IMR-90 (cell line): ENCODE measurements around the gene CTNNAL1. TPM values are rescaled to one million over a fixed set of nuclear protein-coding genes. Genes with fewer than 3 reads are reported as not detected.

Source experiments
- ATAC-seq: fragments of 200-7000 bp; cut with Tn5 transposase; 2 replicates; pipeline ENCODE4 v1.9.1; 2020; ENCODE audit warnings: low read depth, mild to moderate bottlenecking, moderate library complexity
- BruUV-seq: library from RNA; stranded (reverse); fragments of 400-500 nt; replicated peaks from 2 replicates; lab custom pipeline; 2021; lab: Mats Ljungman, UMichigan
- CTCF ChIA-PET: fragments of 300-600 bp; formaldehyde crosslinking; extraction: SDS; loops from one replicate; lab custom pipeline; 2021; ENCODE audit warnings: antibody characterized with exemption; lab: Yijun Ruan, JAX
- POLR2A ChIA-PET: fragments of 300-600 bp; sonication (Branson Sonifier 250); formaldehyde crosslinking; loops from one replicate; lab custom pipeline; 2022; ENCODE audit warnings: antibody characterized with exemption; ENCODE audit not compliant: unreplicated experiment; lab: Charles Lee
- DNase-seq: peaks from one replicate; pipeline ENCODE4 v3.0.0; 2013
- H2AFZ ChIP-seq: replicated peaks from 2 replicates; pipeline ENCODE3; 2013; ENCODE audit warnings: low read length, mild to moderate bottlenecking; ENCODE audit not compliant: poor library complexity
- H2AK5ac ChIP-seq: 2 replicates; pipeline ENCODE4 v1.6.1; 2013; ENCODE audit warnings: low read depth, low read length, inconsistent platforms
- H2AK9ac ChIP-seq: replicated peaks from 2 replicates; pipeline ENCODE3; 2013; ENCODE audit warnings: mild to moderate bottlenecking, low read depth, low read length, moderate library complexity; ENCODE audit not compliant: poor library complexity
- H2BK120ac ChIP-seq: 2 replicates; pipeline ENCODE4 v1.6.1; 2013; ENCODE audit warnings: low read depth, low read length, inconsistent platforms
- H2BK15ac ChIP-seq: 3 replicates; pipeline ENCODE4 v1.6.1; 2013; ENCODE audit warnings: low read depth, low read length, inconsistent platforms
- H2BK20ac ChIP-seq: 2 replicates; pipeline ENCODE4 v1.6.1; 2013; ENCODE audit warnings: low read depth, mild to moderate bottlenecking, inconsistent platforms, low read length, moderate library complexity
- H2BK5ac ChIP-seq: 2 replicates; pipeline ENCODE4 v1.6.1; 2013; ENCODE audit warnings: mild to moderate bottlenecking, low read depth, low read length, inconsistent platforms; ENCODE audit not compliant: poor library complexity, severe bottlenecking
- H3K14ac ChIP-seq: replicated peaks from 2 replicates; pipeline ENCODE4 v1.6.1; 2013; ENCODE audit warnings: low read depth, low read length, inconsistent platforms
- H3K18ac ChIP-seq: 2 replicates; pipeline ENCODE4 v1.6.1; 2013; ENCODE audit warnings: low read depth, low read length, control low read depth
- H3K23ac ChIP-seq: 2 replicates; pipeline ENCODE4 v1.6.1; 2013; ENCODE audit warnings: low read depth, low read length, inconsistent platforms
- H3K27ac ChIP-seq: 2 replicates; pipeline ENCODE4 v1.5.1; 2013; ENCODE audit warnings: mild to moderate bottlenecking, control low read depth, low read length; ENCODE audit not compliant: insufficient read depth
- H3K27me3 ChIP-seq: 2 replicates; pipeline ENCODE4 v1.6.1; 2013; ENCODE audit warnings: low read length; ENCODE audit not compliant: control insufficient read depth, insufficient read depth
- H3K36me3 ChIP-seq: 2 replicates; pipeline ENCODE4 v1.6.1; 2013; ENCODE audit warnings: low read length, mixed read lengths; ENCODE audit not compliant: control insufficient read depth, insufficient read depth
- H3K4ac ChIP-seq: 2 replicates; pipeline ENCODE4 v1.6.1; 2013; ENCODE audit warnings: low read depth, low read length, inconsistent platforms
- H3K4me1 ChIP-seq: 2 replicates; pipeline ENCODE4 v1.6.1; 2013; ENCODE audit warnings: low read length, mixed read lengths; ENCODE audit not compliant: control insufficient read depth, insufficient read depth
- H3K4me2 ChIP-seq: 2 replicates; pipeline ENCODE4 v1.6.1; 2013; ENCODE audit warnings: low read depth, mild to moderate bottlenecking, control low read depth, low read length, moderate library complexity
- H3K4me3 ChIP-seq: 2 replicates; pipeline ENCODE4 v1.5.1; 2013; ENCODE audit warnings: low read depth, mild to moderate bottlenecking, control low read depth, low read length, moderate library complexity; ENCODE audit not compliant: insufficient read depth
- H3K56ac ChIP-seq: 2 replicates; pipeline ENCODE4 v1.6.1; 2013; ENCODE audit warnings: low read length, inconsistent platforms; ENCODE audit not compliant: insufficient read depth; ENCODE audit errors: extremely low read depth
- H3K79me1 ChIP-seq, 2 experiments: 2 replicates each; pipeline ENCODE4 v1.6.1; 2013; ENCODE audit warnings: low read length in 2 of 2, inconsistent platforms in 1 of 2, low read depth in 1 of 2
- H3K9ac ChIP-seq: 2 replicates; pipeline ENCODE4 v1.6.1; 2013; ENCODE audit warnings: low read depth, low read length, control low read depth
- H3K9me1 ChIP-seq: 2 replicates; pipeline ENCODE4 v1.6.1; 2013; ENCODE audit warnings: low read length, inconsistent platforms; ENCODE audit not compliant: insufficient read depth
- H3K9me3 ChIP-seq: 2 replicates; pipeline ENCODE4 v1.6.1; 2013; ENCODE audit warnings: low read length; ENCODE audit not compliant: control insufficient read depth, insufficient read depth
- H4K20me1 ChIP-seq: 2 replicates; pipeline ENCODE4 v1.6.1; 2013; ENCODE audit warnings: low read length, inconsistent platforms; ENCODE audit not compliant: insufficient read depth
- H4K5ac ChIP-seq: 2 replicates; pipeline ENCODE4 v1.6.1; 2013; ENCODE audit warnings: mild to moderate bottlenecking, low read depth, low read length, control low read depth
- H4K8ac ChIP-seq, 2 experiments: 2 replicates each; pipeline ENCODE4 v1.6.1; 2013; ENCODE audit warnings: low read depth in 2 of 2, low read length in 2 of 2, control low read depth in 1 of 2, inconsistent platforms in 1 of 2
- H4K91ac ChIP-seq: 2 replicates; pipeline ENCODE4 v1.6.1; 2013; ENCODE audit warnings: low read depth, low read length, inconsistent platforms; ENCODE audit not compliant: insufficient read depth
- BHLHE40 ChIP-seq: fragments of 150-350 bp; IDR thresholded peaks from 2 replicates; pipeline ENCODE4 v1.6.1; 2016; ENCODE audit warnings: mild to moderate bottlenecking, low read depth, low read length
- CEBPB ChIP-seq: IDR thresholded peaks from 2 replicates; pipeline ENCODE4 v1.6.1; 2012; ENCODE audit warnings: low read depth, low read length, improper control_type of control experiment
- CHD1 ChIP-seq: IDR thresholded peaks from 2 replicates; pipeline ENCODE4 v1.6.1; 2012; ENCODE audit warnings: low read depth, low read length, improper control_type of control experiment
- CTCF ChIP-seq: conservative IDR thresholded peaks from 2 replicates; pipeline ENCODE4 v1.5.1; 2012; ENCODE audit warnings: mild to moderate bottlenecking, low read depth, low read length, improper control_type of control experiment
- ELK1 ChIP-seq: fragments of 150-350 bp; IDR thresholded peaks from 2 replicates; pipeline ENCODE4 v1.6.1; 2016; ENCODE audit warnings: low read depth, mild to moderate bottlenecking, low read length, moderate library complexity, borderline replicate concordance
- FOS ChIP-seq: fragments of 150-350 bp; IDR thresholded peaks from 2 replicates; pipeline ENCODE4 v1.6.1; 2016; ENCODE audit warnings: low read depth, low read length
- MAFK ChIP-seq: IDR thresholded peaks from 2 replicates; pipeline ENCODE4 v1.6.1; 2012; ENCODE audit warnings: low read depth, low read length, improper control_type of control experiment
- MAZ ChIP-seq: IDR thresholded peaks from 2 replicates; pipeline ENCODE4 v1.6.1; 2012; ENCODE audit warnings: low read depth, mild to moderate bottlenecking, low read length, improper control_type of control experiment, moderate library complexity, borderline replicate concordance
- MXI1 ChIP-seq: IDR thresholded peaks from 2 replicates; pipeline ENCODE4 v1.6.1; 2012; ENCODE audit warnings: low read depth, mild to moderate bottlenecking, low read length, moderate library complexity, borderline replicate concordance
- NFE2L2 ChIP-seq: fragments of 150-350 bp; IDR thresholded peaks from 2 replicates; pipeline ENCODE4 v1.6.1; 2016; ENCODE audit warnings: low read depth, mild to moderate bottlenecking, low read length
- POLR2A ChIP-seq: IDR thresholded peaks from 2 replicates; pipeline ENCODE4 v1.6.1; 2012; ENCODE audit warnings: mild to moderate bottlenecking, low read depth, low read length
- RAD21 ChIP-seq: IDR thresholded peaks from 2 replicates; pipeline ENCODE4 v1.6.1; 2012; ENCODE audit warnings: low read length, improper control_type of control experiment
- RCOR1 ChIP-seq: IDR thresholded peaks from 2 replicates; pipeline ENCODE4 v1.6.1; 2012; ENCODE audit warnings: mild to moderate bottlenecking, low read length, improper control_type of control experiment; ENCODE audit not compliant: insufficient replicate concordance
- RFX5 ChIP-seq: IDR thresholded peaks from 2 replicates; pipeline ENCODE4 v1.8.0; 2012; ENCODE audit warnings: low read depth, mild to moderate bottlenecking, low read length, moderate library complexity
- SMC3 ChIP-seq: fragments of 150-350 bp; IDR thresholded peaks from 2 replicates; pipeline ENCODE4 v1.6.1; 2016; ENCODE audit warnings: low read depth, mild to moderate bottlenecking, antibody characterized with exemption, low read length, moderate library complexity
- USF2 ChIP-seq: fragments of 150-350 bp; IDR thresholded peaks from 2 replicates; pipeline ENCODE4 v1.6.1; 2017; ENCODE audit warnings: mild to moderate bottlenecking, antibody characterized with exemption, low read length, low read depth
- WGBS, 2 experiments: methylation state at CpG; one replicate each; pipeline versions ENCODE4 v1.1.5 to v1.1.7; 2013; ENCODE audit warnings: missing lambda C conversion rate in 2 of 2; ENCODE audit not compliant: insufficient read length in 1 of 2; ENCODE audit errors: extremely low coverage in 2 of 2; 5-methylcytosine and 5-hydroxymethylcytosine counted together
- dilution Hi-C: fragments of 300-500 bp; cut with HindIII; formaldehyde crosslinking; loops from one replicate; pipeline ENCODE4 v1.14.3; 2018; ENCODE audit warnings: low sequenced_read_pairs; ENCODE audit not compliant: unreplicated experiment
- in situ Hi-C: fragments of 300-500 bp; cut with MboI; formaldehyde crosslinking; loops from 3 replicates; pipeline ENCODE4 v1.14.3; 2019; ENCODE audit warnings: low sequenced_read_pairs, inconsistent platforms, mixed read lengths
- intact Hi-C: fragments of 100-400 bp; cut with micrococcal nuclease; formaldehyde crosslinking; loops from 2 replicates; pipeline ENCODE4 v1.10.0; 2022
- polyA plus RNA-seq, 3 experiments: library from polyadenylated mRNA; depleted of rRNA; stranded (reverse); fragments of >200 nt; gene quantifications; 2 replicates each; pipeline ENCODE4 v1.2.3, GENCODE V29; 2012; ENCODE audit warnings: low replicate concordance in 1 of 3
- total RNA-seq: library from RNA; depleted of rRNA; stranded (reverse); fragments of >200 nt; gene quantifications from 2 replicates; pipeline ENCODE4 v1.2.3, GENCODE V29; 2012

The CTNNAL1 gene
- total and polyA plus RNA-seq, 2 of the 4 experiments (the other 2 are of a cell fraction) = 72.3 to 131 TPM

GRCh38 chr9:108950168-108950567, 63.1 kb downstream of the CTNNAL1 start:
- Histone ChIP-seq H2BK20ac (no peak overlapping the region), H4K91ac (no peak overlapping the region), H3K27ac (no peak overlapping the region), H4K5ac (no peak overlapping the region), H2BK120ac (no peak overlapping the region), H3K9me1 (no peaks in the 10 kb centered on the region), H3K9me3 (no peaks in the 10 kb centered on the region), H3K4ac (no peak overlapping the region), H2BK15ac (no peak overlapping the region), H2AK9ac (no peak overlapping the region), H3K18ac (no peak overlapping the region), H3K4me3 (no peak overlapping the region), H3K27me3 (no peaks in the 10 kb centered on the region), H3K14ac (no peak overlapping the region), H3K36me3 (peaks cover 2% of the 10 kb centered on the region), H4K8ac (no peak overlapping the region), H2AFZ (no peak overlapping the region), H3K9ac (no peak overlapping the region), H3K23ac (no peak overlapping the region), H3K4me1 (no peaks in the 10 kb centered on the region), H4K20me1 (no peaks in the 10 kb centered on the region), H3K56ac (no peak overlapping the region), H2AK5ac (no peak overlapping the region), H3K4me2 (no peak overlapping the region), H3K79me1 (no peaks in the 10 kb centered on the region; a peak in 1 of 4 replicates), H2BK5ac (no peak overlapping the region)
- DNase-seq = no peak
- in situ Hi-C loops (no loop called here), dilution Hi-C loops (no loop called here), intact Hi-C loops (no loop called here)
- POLR2A ChIA-PET = no interaction called here
- no TSS peak for BruUV-seq
- no peak for ATAC-seq
- TF ChIP-seq CEBPB = no peak
- TF ChIP-seq FOS = no peak
- no peak for TF ChIP-seq RFX5
- TF ChIP-seq SMC3 = no peak
- TF ChIP-seq POLR2A = no peak
- TF ChIP-seq CTCF = no peak
- TF ChIP-seq NFE2L2 = no peak
- TF ChIP-seq RAD21 = no peak
- TF ChIP-seq CHD1 = no peak
- TF ChIP-seq MXI1 = no peak
- no peak for TF ChIP-seq RCOR1
- no peak for TF ChIP-seq ELK1
- TF ChIP-seq MAZ = no peak
- no peak for TF ChIP-seq MAFK
- no peak for TF ChIP-seq BHLHE40
- no peak for TF ChIP-seq USF2
- CTCF ChIA-PET = interaction anchor here (0.6 to 1.5 kb wide), 2 partner anchors 8 to 19 kb away, joined by 3 to 4 read pairs; no protein-coding TSS in a partner anchor
- no CpG with 5 or more reads among the region's 1 CpG for WGBS, 2 experiments
